Neuronal stem cell (in vitro differentiated cells): ENCODE measurements around the gene PTPRCAP.
A peak's percentile ranks its signal among the peaks of the same experiment; 100 is the strongest.

Source experiments
- DNase-seq: peaks from one replicate; pipeline ENCODE4 v3.0.0-alpha.2; 2013; ENCODE audit warnings: low spot score
- H2AFZ ChIP-seq: one replicate; pipeline ENCODE4 v1.6.1; 2013; ENCODE audit warnings: mild to moderate bottlenecking, low read length, inconsistent platforms
- H2AK5ac ChIP-seq: 2 replicates; pipeline ENCODE4 v1.6.1; 2013; ENCODE audit warnings: low read depth, mild to moderate bottlenecking, inconsistent platforms, low read length, moderate library complexity, mixed read lengths
- H2BK120ac ChIP-seq: 2 replicates; pipeline ENCODE4 v1.6.1; 2013; ENCODE audit warnings: low read depth, mild to moderate bottlenecking, inconsistent platforms, low read length, moderate library complexity, mixed read lengths
- H2BK12ac ChIP-seq: one replicate; pipeline ENCODE4 v1.6.1; 2013; ENCODE audit warnings: low read length, inconsistent platforms
- H2BK15ac ChIP-seq: 2 replicates; pipeline ENCODE4 v1.6.1; 2013; ENCODE audit warnings: mild to moderate bottlenecking, low read length, inconsistent platforms, mixed read lengths
- H2BK5ac ChIP-seq: one replicate; pipeline ENCODE4 v1.6.1; 2013; ENCODE audit warnings: inconsistent platforms, mild to moderate bottlenecking, low read length, moderate library complexity
- H3K14ac ChIP-seq: one replicate; pipeline ENCODE4 v1.6.1; 2013; ENCODE audit warnings: low read length, inconsistent platforms
- H3K18ac ChIP-seq: 2 replicates; pipeline ENCODE4 v1.6.1; 2013; ENCODE audit warnings: low read length, inconsistent platforms
- H3K23ac ChIP-seq: 2 replicates; pipeline ENCODE4 v1.6.1; 2013; ENCODE audit warnings: low read depth, mild to moderate bottlenecking, mixed read lengths, low read length, inconsistent platforms; ENCODE audit not compliant: poor library complexity
- H3K27ac ChIP-seq: replicated peaks from 3 replicates; pipeline ENCODE4 v1.5.1; 2013; ENCODE audit warnings: low read length, inconsistent platforms
- H3K27me3 ChIP-seq, 3 experiments: 2 replicates each; pipeline ENCODE4 v1.6.1; 2013; ENCODE audit warnings: low read length in 3 of 3, mild to moderate bottlenecking in 2 of 3, inconsistent platforms in 1 of 3, low read depth in 1 of 3, mixed read lengths in 1 of 3, moderate library complexity in 1 of 3; ENCODE audit not compliant: control insufficient read depth in 3 of 3, insufficient read depth in 3 of 3
- H3K36me3 ChIP-seq, 2 donors: replicated peaks in 1 of 2; 2 replicates each; pipeline ENCODE4 v1.6.1; 2013; ENCODE audit warnings: low read length in 2 of 2; ENCODE audit not compliant: control insufficient read depth in 2 of 2, insufficient read depth in 2 of 2
- H3K4ac ChIP-seq: 2 replicates; pipeline ENCODE4 v1.6.1; 2013; ENCODE audit warnings: inconsistent platforms, mild to moderate bottlenecking, low read length, moderate library complexity
- H3K4me1 ChIP-seq, 2 donors: 1 replicate in 1 of 2; 2 replicates in 1 of 2; pipeline ENCODE4 v1.6.1; 2013; ENCODE audit warnings: low read length in 2 of 2, low read depth in 1 of 2; ENCODE audit not compliant: control insufficient read depth in 2 of 2, insufficient read depth in 1 of 2
- H3K4me2 ChIP-seq: one replicate; pipeline ENCODE4 v1.6.1; 2013; ENCODE audit warnings: mild to moderate bottlenecking, low read length, inconsistent platforms; ENCODE audit not compliant: insufficient read depth, poor library complexity, severe bottlenecking
- H3K4me3 ChIP-seq, 2 donors: 2 replicates each; pipeline ENCODE4 v1.5.1; 2013; ENCODE audit warnings: low read length in 2 of 2, mild to moderate bottlenecking in 2 of 2, inconsistent platforms in 1 of 2, moderate library complexity in 1 of 2
- H3K79me1 ChIP-seq: one replicate; pipeline ENCODE4 v1.6.1; 2013; ENCODE audit warnings: low read depth, mild to moderate bottlenecking, inconsistent platforms, low read length, moderate library complexity
- H3K9ac ChIP-seq: one replicate; pipeline ENCODE4 v1.6.1; 2013; ENCODE audit warnings: mild to moderate bottlenecking, low read depth, low read length, inconsistent platforms; ENCODE audit not compliant: poor library complexity
- H3K9me3 ChIP-seq, 2 donors: replicated peaks in 1 of 2; 2 replicates each; pipeline versions ENCODE3 to v1.6.1; 2013; ENCODE audit warnings: low read length in 2 of 2, mild to moderate bottlenecking in 2 of 2, inconsistent platforms in 1 of 2, low read depth in 1 of 2, mixed read lengths in 1 of 2, moderate library complexity in 1 of 2; ENCODE audit not compliant: control insufficient read depth in 2 of 2, insufficient read depth in 1 of 2
- H4K8ac ChIP-seq: one replicate; pipeline ENCODE4 v1.6.1; 2013; ENCODE audit warnings: low read depth, mild to moderate bottlenecking, inconsistent platforms, low read length, moderate library complexity
- H4K91ac ChIP-seq: one replicate; pipeline ENCODE4 v1.6.1; 2013; ENCODE audit warnings: low read length, low read depth, mild to moderate bottlenecking, inconsistent platforms; ENCODE audit not compliant: poor library complexity
- WGBS, 2 donors: extraction: QIAGEN DNeasy Blood & Tissue Kit; methylation state at CpG; one replicate each; pipeline ENCODE4 v1.1.7; 2013; ENCODE audit warnings: missing lambda C conversion rate in 2 of 2, mixed read lengths in 1 of 2; ENCODE audit not compliant: insufficient read length in 2 of 2, insufficient replicate concordance in 1 of 2; ENCODE audit errors: extremely low coverage in 2 of 2; 5-methylcytosine and 5-hydroxymethylcytosine counted together

The PTPRCAP gene

DNA sequence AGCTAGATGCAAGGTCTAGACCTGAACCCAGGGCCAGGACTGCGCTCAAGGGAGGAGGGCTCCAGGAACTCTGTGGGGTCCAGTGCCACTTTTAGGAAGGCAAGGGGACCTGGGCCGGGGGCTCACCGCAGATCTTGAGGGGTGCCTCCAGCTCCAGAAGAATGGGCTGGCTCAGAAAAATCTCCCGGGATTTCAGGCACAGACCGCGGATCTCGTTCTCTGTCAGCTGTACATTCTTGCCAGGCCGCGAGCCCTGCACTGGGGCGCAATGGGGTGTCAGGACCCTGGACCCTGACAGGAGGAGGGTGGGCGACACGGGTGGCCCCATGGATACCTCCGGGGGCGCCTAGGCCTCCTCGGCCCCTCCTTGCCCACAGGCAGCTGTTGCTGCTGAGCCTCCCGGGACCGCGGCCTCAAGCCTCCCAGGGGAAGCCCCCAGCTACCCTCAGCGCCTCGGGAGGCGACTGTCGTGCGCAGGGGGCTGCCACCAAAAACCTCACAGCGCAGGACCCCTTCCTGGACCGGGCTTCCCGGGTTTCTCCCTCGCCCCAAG, 36.5 kb downstream of the PTPRCAP start:
- no peaks in the 10 kb centered on the region for H3K27me3 ChIP-seq
- DNase-seq = no peak
- no CpG with 5 or more reads among the region's 27 CpGs for WGBS, 2 donors

GRCh38 chr11:67400251-67400941, 37.1 kb downstream of the PTPRCAP start:
- Histone ChIP-seq H3K4me3 (peak overlapping the region; percentile 85 to 94), H3K9ac (peak overlapping the region; percentile 94), H3K79me1 (peaks cover 15% of the 10 kb centered on the region), H2BK15ac (no peak overlapping the region), H3K23ac (peak overlapping the region; percentile 86), H3K4me2 (peak overlapping the region; percentile 93), H3K4me1 (peaks cover 10 to 31% of the 10 kb centered on the region in 2 donors), H3K14ac (no peak overlapping the region), H2AFZ (no peak overlapping the region), H3K4ac (no peak overlapping the region), H3K27me3 (no peaks in the 10 kb centered on the region), H2BK12ac (no peak overlapping the region), H2BK5ac (peak overlapping the region; percentile 93), H3K9me3 (no peaks in the 10 kb centered on the region), H4K8ac (no peak overlapping the region), H2BK120ac (no peak overlapping the region), H4K91ac (no peak overlapping the region), H2AK5ac (peak overlapping the region; percentile 63), H3K27ac (no peak overlapping the region), H3K36me3 (peaks cover 41 to 53% of the 10 kb centered on the region in 2 donors), H3K18ac (no peak overlapping the region)
- DNase-seq = no peak
- no CpG with 5 or more reads among the region's 23 CpGs for WGBS, 2 donors

More for the DNA sequence above, 36.5 kb downstream of the PTPRCAP start:
- peak overlapping the region; percentile 98 for H3K23ac ChIP-seq
- H3K18ac ChIP-seq = peak overlapping the region; percentile 98
- H3K9me3 ChIP-seq = no peaks in the 10 kb centered on the region
- H2AFZ ChIP-seq = peak overlapping the region; percentile 98
- peak overlapping the region; percentile 93 for H3K4me2 ChIP-seq
- H2BK120ac ChIP-seq = peak overlapping the region; percentile 91
- peak overlapping the region; percentile 66 for H3K4ac ChIP-seq
- peak overlapping the region; percentile 97 for H3K14ac ChIP-seq
- H4K8ac ChIP-seq = no peak overlapping the region
- peaks cover 10 to 31% of the 10 kb centered on the region in 2 donors for H3K4me1 ChIP-seq
- H3K36me3 ChIP-seq = peaks cover 35 to 47% of the 10 kb centered on the region in 2 donors
- H4K91ac ChIP-seq = no peak overlapping the region
- peak overlapping the region; percentile 94 for H3K9ac ChIP-seq
- H2BK5ac ChIP-seq = peak overlapping the region; percentile 93
- H2BK12ac ChIP-seq = peak overlapping the region; percentile 22
- peak overlapping the region; percentile 85 to 94 for H3K4me3 ChIP-seq
- no peak overlapping the region for H2BK15ac ChIP-seq
- peaks cover 15% of the 10 kb centered on the region for H3K79me1 ChIP-seq
- H2AK5ac ChIP-seq = peak overlapping the region; percentile 92
- H3K27ac ChIP-seq = no peak overlapping the region

DNA sequence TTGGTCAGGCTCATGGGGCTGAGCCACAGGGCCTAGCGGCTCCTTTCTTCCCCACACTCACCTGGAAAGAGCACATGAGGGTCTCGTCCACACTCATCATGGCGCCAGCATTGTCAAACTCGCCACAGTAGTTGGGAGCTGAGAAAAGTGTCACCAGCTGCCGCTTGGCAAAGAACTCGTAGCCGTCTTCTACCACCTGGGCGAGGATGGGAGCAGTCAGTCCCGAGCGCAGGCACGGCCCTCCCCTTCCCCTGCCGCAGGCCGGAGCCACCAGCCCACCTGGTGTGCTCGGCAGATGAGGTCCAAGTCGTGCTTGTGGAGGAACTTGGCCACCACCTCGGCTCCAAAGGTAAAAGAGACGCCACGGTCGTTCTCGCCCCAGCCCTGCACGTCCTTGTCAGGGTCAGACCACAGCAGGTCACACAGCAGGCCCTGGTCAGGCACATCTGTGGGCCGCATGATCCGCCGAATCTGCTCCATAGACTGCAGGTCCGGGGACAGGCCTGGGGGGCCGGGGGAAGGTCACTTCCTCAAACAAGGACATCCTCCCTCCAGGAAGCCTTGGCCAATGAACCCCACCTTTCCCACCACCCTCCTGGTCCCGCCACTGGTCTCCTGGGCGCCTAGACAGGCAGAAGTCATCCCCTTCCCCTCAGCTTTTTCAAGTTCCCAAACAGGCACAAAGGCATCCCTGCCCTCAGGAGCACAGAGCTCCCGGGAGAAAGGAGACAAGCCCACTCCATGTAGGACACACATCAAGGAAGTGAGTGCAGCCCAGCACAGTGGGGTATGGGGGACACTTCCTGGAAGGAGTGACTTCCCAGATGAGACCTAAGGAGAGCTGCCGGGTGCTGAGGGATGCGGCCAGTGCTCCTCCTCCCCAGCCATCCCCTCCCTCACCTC, 38.6 kb downstream of the PTPRCAP start:
- Histone ChIP-seq H3K23ac (peak overlapping the region; percentile 35), H4K91ac (no peak overlapping the region), H3K9ac (no peak overlapping the region), H3K27me3 (no peaks in the 10 kb centered on the region), H2BK15ac (no peak overlapping the region), H2AFZ (no peak overlapping the region), H2BK120ac (no peak overlapping the region), H3K4ac (no peak overlapping the region), H3K9me3 (no peaks in the 10 kb centered on the region), H4K8ac (no peak overlapping the region), H3K4me2 (no peak overlapping the region), H3K4me3 (peak overlapping the region in 1 of 2 donors; percentile 16), H3K18ac (no peak overlapping the region), H2BK5ac (no peak overlapping the region), H3K79me1 (peaks cover 15% of the 10 kb centered on the region), H2AK5ac (no peak overlapping the region), H3K27ac (no peak overlapping the region), H2BK12ac (no peak overlapping the region), H3K4me1 (peaks cover 10 to 23% of the 10 kb centered on the region in 2 donors), H3K36me3 (peaks cover 44 to 64% of the 10 kb centered on the region in 2 donors), H3K14ac (no peak overlapping the region)
- no peak for DNase-seq
- no CpG with 5 or more reads among the region's 31 CpGs for WGBS, 2 donors
